Measurements from ENCODE around the gene ANO1. TPM values are rescaled to one million over a fixed set of nuclear protein-coding genes. Genes with fewer than 3 reads are reported as not detected.

Gene ANO1
- total RNA-seq, 1 experiment from 2014 or later, result 41.7 TPM

DNA sequence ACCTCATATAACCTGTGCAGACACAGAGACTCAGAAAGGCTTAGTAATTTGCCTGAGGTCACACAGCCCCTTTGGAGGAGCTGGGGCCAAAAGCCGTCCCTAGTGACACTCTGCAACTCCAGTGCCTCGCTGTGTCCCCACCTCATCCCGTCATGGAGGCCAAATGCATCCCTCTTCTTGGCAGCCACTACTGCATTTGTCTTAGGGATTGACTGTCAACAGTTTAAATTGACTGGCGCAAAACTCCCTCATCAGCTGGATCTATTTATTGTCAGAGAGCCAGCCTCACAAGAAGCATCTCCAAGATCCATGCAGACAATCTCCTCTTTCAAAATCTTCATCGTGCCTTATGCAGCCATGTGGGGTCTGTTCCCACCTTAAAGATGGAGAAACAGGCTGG lies 35.7 kb downstream of the ANO1 start:
- no peaks in the 10 kb centered on the region for H3K79me2 ChIP-seq (ENCODE audit: insufficient read depth, low read length)
- H3K9me3 ChIP-seq (ENCODE audit: control insufficient read depth in 1 of 2, insufficient read depth in 1 of 2, low read depth in 1 of 2, low read length in 2 of 2), result no peaks in the 10 kb centered on the region
- H3K27ac ChIP-seq (ENCODE audit: low read depth, low read length), result no peak overlapping the region
- no peak overlapping the region for H3K9ac ChIP-seq (ENCODE audit: low read length)
- H3K9me2 ChIP-seq (ENCODE audit: insufficient read depth), result no peaks in the 10 kb centered on the region
- H3K4me1 ChIP-seq (ENCODE audit: control insufficient read depth in 1 of 2, insufficient read depth in 2 of 2, low read length in 2 of 2), result peaks cover 8 to 13% of the 10 kb centered on the region in 2 experiments
- intact Hi-C loops (cut with micrococcal nuclease), result no loop called here
- ATAC-seq (no peak), DNase-seq (ENCODE audit: low read depth, low spot score) (no peak)
- TF ChIP-seq YY1 (IDR thresholded peaks at IDR 0.05; ENCODE audit: extremely low read depth, insufficient replicate concordance, low read depth, low read length) (no peak), ZFX (IDR thresholded peaks at IDR 0.05) (no peak), EGR1 (IDR thresholded peaks at IDR 0.05; ENCODE audit: low read depth) (no peak), POLR2AphosphoS5 (IDR thresholded peaks at IDR 0.05; ENCODE audit: low read depth, low read length) (no peak), CEBPB (IDR thresholded peaks at IDR 0.05; ENCODE audit: low read depth) (no peak), TCF7L2 (IDR thresholded peaks at IDR 0.05; ENCODE audit: borderline replicate concordance, extremely low read depth, insufficient read depth, insufficient read length) (no peak), EZH2 (IDR thresholded peaks at IDR 0.05) (no peak), POLR2A (IDR thresholded peaks at IDR 0.05; ENCODE audit: borderline replicate concordance, extremely low read depth, insufficient read depth, insufficient read length) (no peak), SIN3A (IDR thresholded peaks at IDR 0.05; ENCODE audit: low read depth) (no peak), ZNF274 (IDR thresholded peaks at IDR 0.05; ENCODE audit: low read depth, low read length) (no peak), RAD21 (IDR thresholded peaks at IDR 0.05; ENCODE audit: low read depth) (no peak), ELF1 (IDR thresholded peaks at IDR 0.05; ENCODE audit: borderline replicate concordance, low read depth) (no peak)
- TF ChIP-seq, protein P1, sequence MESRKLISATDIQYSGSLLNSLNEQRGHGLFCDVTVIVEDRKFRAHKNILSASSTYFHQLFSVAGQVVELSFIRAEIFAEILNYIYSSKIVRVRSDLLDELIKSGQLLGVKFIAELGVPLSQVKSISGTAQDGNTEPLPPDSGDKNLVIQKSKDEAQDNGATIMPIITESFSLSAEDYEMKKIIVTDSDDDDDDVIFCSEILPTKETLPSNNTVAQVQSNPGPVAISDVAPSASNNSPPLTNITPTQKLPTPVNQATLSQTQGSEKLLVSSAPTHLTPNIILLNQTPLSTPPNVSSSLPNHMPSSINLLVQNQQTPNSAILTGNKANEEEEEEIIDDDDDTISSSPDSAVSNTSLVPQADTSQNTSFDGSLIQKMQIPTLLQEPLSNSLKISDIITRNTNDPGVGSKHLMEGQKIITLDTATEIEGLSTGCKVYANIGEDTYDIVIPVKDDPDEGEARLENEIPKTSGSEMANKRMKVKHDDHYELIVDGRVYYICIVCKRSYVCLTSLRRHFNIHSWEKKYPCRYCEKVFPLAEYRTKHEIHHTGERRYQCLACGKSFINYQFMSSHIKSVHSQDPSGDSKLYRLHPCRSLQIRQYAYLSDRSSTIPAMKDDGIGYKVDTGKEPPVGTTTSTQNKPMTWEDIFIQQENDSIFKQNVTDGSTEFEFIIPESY (IDR thresholded peaks at IDR 0.05; ENCODE audit: extremely low read depth, insufficient replicate concordance, low read length), result no peak
- ChIA-PET POLR2A (no interaction called here), RAD21 (ENCODE audit: low non-redundant PET in 1 of 2, low total read pairs in 2 of 2, uncharacterized antibody in 2 of 2, unreplicated experiment in 2 of 2) (no interaction called here), CTCF (no interaction called here)
- H3K27me3 ChIP-seq (ENCODE audit: insufficient read depth, low read length), result no peaks in the 10 kb centered on the region
- H2AFZ ChIP-seq (ENCODE audit: low read depth, low read length, poor library complexity, severe bottlenecking), result no peak overlapping the region
- H4K20me1 ChIP-seq (ENCODE audit: insufficient read depth), result no peaks in the 10 kb centered on the region
- H3K36me3 ChIP-seq (ENCODE audit: control insufficient read depth in 1 of 2, insufficient read depth in 2 of 2, low read length in 2 of 2), result no peaks in the 10 kb centered on the region; a peak in 1 of 4 replicates
- no peak overlapping the region for H3K4me3 ChIP-seq (replicated peaks in 1 of 2; ENCODE audit: low read depth in 1 of 2, low read length in 2 of 2)
- H3K4me2 ChIP-seq (ENCODE audit: low read length), result no peak overlapping the region
- no TSS peak for BruUV-seq (replicated peaks)

Data from HCT116 (cell line).